GM12878 (cell line): ENCODE measurements around the gene PPFIBP1. TPM values are rescaled to one million over a fixed set of nuclear protein-coding genes. Genes with fewer than 3 reads are reported as not detected.

Experiments used
- ATAC-seq: fragments of 200-7000 bp; cut with Tn5 transposase; 3 replicates; pipeline ENCODE4 v1.9.1; 2020; ENCODE audit warnings: mild to moderate bottlenecking, moderate library complexity
- BruUV-seq: library from RNA; stranded (reverse); fragments of 400-500 nt; replicated peaks from 2 replicates; lab custom pipeline; 2021; lab: Mats Ljungman, UMichigan
- CTCF ChIA-PET: fragments of 300-600 bp; sonication (Branson Sonifier 250); formaldehyde crosslinking; extraction: SDS; loops from one replicate; lab custom pipeline; 2021; ENCODE audit warnings: inconsistent platforms; lab: Yijun Ruan, JAX
- POLR2A ChIA-PET: fragments of 350-600 bp; formaldehyde crosslinking; extraction: SDS; loops from one replicate; lab custom pipeline; 2021; ENCODE audit warnings: inconsistent platforms; lab: Charles Lee
- RAD21 ChIA-PET: fragments of 300-600 bp; sonication (Branson Sonifier 250); formaldehyde crosslinking; loops from one replicate; lab custom pipeline; 2023; ENCODE audit warnings: antibody characterized with exemption; ENCODE audit not compliant: unreplicated experiment; lab: Charles Lee
- SMC1A ChIA-PET: fragments of 300-600 bp; sonication (Branson Sonifier 250); formaldehyde crosslinking; loops from one replicate; lab custom pipeline; 2023; ENCODE audit not compliant: unreplicated experiment, uncharacterized antibody; lab: Charles Lee
- DNase-seq: peaks from one replicate; pipeline ENCODE4 v3.0.0-alpha.2; 2011; ENCODE audit warnings: low read depth, low spot score
- FAIRE-seq: peaks from 3 replicates; lab custom pipeline; 2011; peaks lifted over from hg19 to GRCh38; lab: Jason Lieb, UNC
- H2AFZ ChIP-seq: 2 replicates; pipeline ENCODE4 v1.6.0; 2011; ENCODE audit warnings: low read depth, low read length, control low read depth; ENCODE audit not compliant: control insufficient read depth
- H3K27ac ChIP-seq: 2 replicates; pipeline ENCODE4 v1.5.1; 2011; ENCODE audit warnings: control low read depth; ENCODE audit not compliant: control insufficient read depth, insufficient read depth
- H3K27me3 ChIP-seq, 2 experiments: replicated peaks in 1 of 2; 2 replicates each; pipeline versions ENCODE4 v1.6.0 to v1.6.1; 2011; ENCODE audit warnings: low read length in 1 of 2; ENCODE audit not compliant: control insufficient read depth in 2 of 2, insufficient read depth in 2 of 2
- H3K36me3 ChIP-seq, 2 experiments: 2 replicates each; pipeline ENCODE4 v1.5.1; 2011; ENCODE audit warnings: low read length in 1 of 2; ENCODE audit not compliant: control insufficient read depth in 2 of 2, insufficient read depth in 2 of 2
- H3K4me1 ChIP-seq: 2 replicates; pipeline ENCODE4 v1.6.1; 2011; ENCODE audit warnings: mild to moderate bottlenecking, low read length, moderate library complexity, mixed read lengths; ENCODE audit not compliant: control insufficient read depth, insufficient read depth
- H3K4me2 ChIP-seq: 2 replicates; pipeline ENCODE4 v1.6.0; 2011; ENCODE audit warnings: control low read depth; ENCODE audit not compliant: control insufficient read depth, insufficient read depth
- H3K4me3 ChIP-seq: fragments of 200-600 bp; sonication (generic); 2 replicates; pipeline ENCODE4 v1.5.1; 2016
- H3K79me2 ChIP-seq: 2 replicates; pipeline ENCODE4 v1.6.0; 2011; ENCODE audit warnings: low read length; ENCODE audit not compliant: control insufficient read depth, insufficient read depth
- H3K9ac ChIP-seq: 2 replicates; pipeline ENCODE4 v1.8.0; 2011; ENCODE audit warnings: low read length, control low read depth, mixed read lengths; ENCODE audit not compliant: control insufficient read depth, insufficient read depth
- H3K9me3 ChIP-seq: replicated peaks from 3 replicates; pipeline ENCODE4 v1.5.1; 2011; ENCODE audit warnings: mild to moderate bottlenecking, low read length; ENCODE audit not compliant: control insufficient read depth, insufficient read depth
- H4K20me1 ChIP-seq: 2 replicates; pipeline ENCODE4 v1.6.0; 2011; ENCODE audit not compliant: control insufficient read depth, insufficient read depth
- ASH2L ChIP-seq: fragments of 300-600, 200-600 bp; sonication (generic); IDR thresholded peaks from 2 replicates; pipeline ENCODE4 v1.6.1; 2017; ENCODE audit warnings: low read depth, mild to moderate bottlenecking, borderline replicate concordance
- CHD4 ChIP-seq: fragments of 200-600 bp; sonication (generic); IDR thresholded peaks from 2 replicates; pipeline ENCODE4 v1.6.1; 2016; ENCODE audit warnings: mild to moderate bottlenecking
- ELK1 ChIP-seq: IDR thresholded peaks from 2 replicates; pipeline ENCODE4 v1.6.1; 2012; ENCODE audit warnings: low read depth, low read length, improper control_type of control experiment
- GABPA ChIP-seq: IDR thresholded peaks from 2 replicates; pipeline ENCODE4 v1.6.1; 2014; ENCODE audit warnings: antibody characterized with exemption, low read depth, mild to moderate bottlenecking, inconsistent platforms
- HDGF ChIP-seq: fragments of 450-650 bp; IDR thresholded peaks from 2 replicates; pipeline ENCODE4 v1.6.1; 2016; ENCODE audit warnings: antibody characterized with exemption
- IKZF2 ChIP-seq, 2 experiments: fragments of 450-650 bp; IDR thresholded peaks; 2 replicates each; pipeline ENCODE4 v1.6.1; 2017; ENCODE audit warnings: mild to moderate bottlenecking in 2 of 2, moderate library complexity in 2 of 2
- IRF4 ChIP-seq: IDR thresholded peaks from 2 replicates; pipeline ENCODE4 v1.6.1; 2011; ENCODE audit warnings: low read depth, low read length
- MAX ChIP-seq: IDR thresholded peaks from 2 replicates; pipeline ENCODE4 v1.6.1; 2012; ENCODE audit warnings: low read depth, low read length, improper control_type of control experiment
- NFYB ChIP-seq: IDR thresholded peaks from 2 replicates; pipeline ENCODE4 v1.6.1; 2011; ENCODE audit warnings: low read depth, mild to moderate bottlenecking, low read length, improper control_type of control experiment, moderate library complexity; ENCODE audit not compliant: insufficient read depth
- RAD51 ChIP-seq: fragments of 450-650 bp; IDR thresholded peaks from 2 replicates; pipeline ENCODE4 v1.6.1; 2016; ENCODE audit warnings: moderate library complexity, mild to moderate bottlenecking, inconsistent platforms
- RB1 ChIP-seq: fragments of 450-650 bp; formaldehyde crosslinking; IDR thresholded peaks from 2 replicates; pipeline ENCODE4 v1.6.1; 2017; ENCODE audit warnings: mild to moderate bottlenecking, borderline replicate concordance
- REST ChIP-seq: IDR thresholded peaks from 2 replicates; pipeline ENCODE4 v1.6.1; 2012; ENCODE audit warnings: mild to moderate bottlenecking, low read depth, low read length
- SMARCA5 ChIP-seq: fragments of 450-650 bp; IDR thresholded peaks from 2 replicates; pipeline ENCODE4 v1.6.1; 2017; ENCODE audit warnings: mild to moderate bottlenecking
- TCF7 ChIP-seq: IDR thresholded peaks from 2 replicates; pipeline ENCODE4 v1.6.1; 2014; ENCODE audit warnings: antibody characterized with exemption, borderline replicate concordance
- WGBS: methylation state at CpG from one replicate; pipeline ENCODE4 v1.1.6; 2016; ENCODE audit warnings: low lambda C conversion rate; ENCODE audit not compliant: insufficient replicate concordance, insufficient coverage; ENCODE audit errors: missing lambda C conversion rate; 5-methylcytosine and 5-hydroxymethylcytosine counted together
- in situ Hi-C: fragments of 300-500 bp; cut with MboI; formaldehyde crosslinking; loops from 9 replicates; pipeline ENCODE4 v1.14.3; 2018; ENCODE audit warnings: mixed read lengths
- intact Hi-C: fragments of 100-400 bp; cut with micrococcal nuclease; formaldehyde crosslinking; loops from one replicate; pipeline ENCODE4 v1.14.2; 2022; ENCODE audit not compliant: unreplicated experiment
- polyA plus RNA-seq, 11 experiments: library from polyadenylated mRNA; depleted of rRNA in 4 of 11; unstranded in 6 of 11; stranded (reverse) in 5 of 11; fragments of >200 nt; fragmentation: Nextera tagmentation in 4 of 11; fragmentation: Illumina TruSeq in 1 of 11; extraction: Ambion mirVana in 4 of 11; extraction: Trizol in 1 of 11; gene quantifications; 1 replicate in 1 of 11; 2 replicates in 10 of 11; pipeline versions ENCODE4 v1.2.1 to v1.2.3, GENCODE V29; 2011 to 2016; ENCODE audit warnings: inconsistent platforms in 2 of 11, missing spikeins in 2 of 11, low read depth in 1 of 11
- total RNA-seq, 4 experiments: library from RNA; depleted of rRNA in 3 of 4; stranded (reverse); fragments of >200 nt in 3 of 4; fragmentation: Illumina TruSeq in 1 of 4; extraction: Trizol in 1 of 4; gene quantifications; 2 replicates each; pipeline versions ENCODE4 v1.2.1 to v1.2.3, GENCODE V29; 2013 to 2021

PPFIBP1 gene
- total and polyA plus RNA-seq, 10 of the 15 experiments (the other 5 are each of a cell fraction or from before 2014, with no cell fraction given): 0.47 to 7.8 (median 3.6) TPM

- Histone ChIP-seq H3K79me2 (no peaks in the 10 kb centered on the region), H3K4me3 (no peak overlapping the region), H3K9me3 (no peaks in the 10 kb centered on the region), H3K27ac (no peak overlapping the region), H3K4me1 (no peaks in the 10 kb centered on the region), H4K20me1 (no peaks in the 10 kb centered on the region), H2AFZ (no peak overlapping the region), H3K36me3 (no peaks in the 10 kb centered on the region), H3K27me3 (no peaks in the 10 kb centered on the region), H3K9ac (no peak overlapping the region), H3K4me2 (no peak overlapping the region)
- FAIRE-seq (peak; percentile 56), ATAC-seq (no peak), DNase-seq (no peak)
- BruUV-seq: no TSS peak
- SMC1A ChIA-PET: no interaction called here
- RAD21 ChIA-PET: no interaction called here
- WGBS: 61% methylated on average over 3 of the region's 3 CpGs
- in situ Hi-C loops (no loop called here), intact Hi-C loops (no loop called here)
- CTCF ChIA-PET: no interaction called here
- TF ChIP-seq CHD4 (no peak), NFYB (no peak), ELK1 (no peak), GABPA (no peak), IRF4 (no peak), RAD51 (no peak), MAX (no peak), IKZF2 (IDR thresholded peaks at IDR 0.05) (no peak), ASH2L (no peak), RB1 (no peak), HDGF (no peak), REST (no peak), TCF7 (no peak), SMARCA5 (no peak)
- POLR2A ChIA-PET: no interaction called here
These were observed 23.5 kb upstream of the PPFIBP1 start for GRCh38 chr12:27500546-27500945.
